HG03439 (cell line): Measurements from ENCODE around the gene AGAP5.
"Not testable (repeated sequence)": the region's sequence is repeated elsewhere in the genome, so short reads cannot be mapped to it uniquely, and the experiment has no call there.

Experiments used
- ATAC-seq: cut with Tn5 transposase; IDR thresholded peaks from one replicate; pipeline ENCODE4 v1.9.1; 2021; ENCODE audit warnings: mild to moderate bottlenecking, moderate library complexity; ENCODE audit not compliant: unreplicated experiment

The AGAP5 gene

DNA sequence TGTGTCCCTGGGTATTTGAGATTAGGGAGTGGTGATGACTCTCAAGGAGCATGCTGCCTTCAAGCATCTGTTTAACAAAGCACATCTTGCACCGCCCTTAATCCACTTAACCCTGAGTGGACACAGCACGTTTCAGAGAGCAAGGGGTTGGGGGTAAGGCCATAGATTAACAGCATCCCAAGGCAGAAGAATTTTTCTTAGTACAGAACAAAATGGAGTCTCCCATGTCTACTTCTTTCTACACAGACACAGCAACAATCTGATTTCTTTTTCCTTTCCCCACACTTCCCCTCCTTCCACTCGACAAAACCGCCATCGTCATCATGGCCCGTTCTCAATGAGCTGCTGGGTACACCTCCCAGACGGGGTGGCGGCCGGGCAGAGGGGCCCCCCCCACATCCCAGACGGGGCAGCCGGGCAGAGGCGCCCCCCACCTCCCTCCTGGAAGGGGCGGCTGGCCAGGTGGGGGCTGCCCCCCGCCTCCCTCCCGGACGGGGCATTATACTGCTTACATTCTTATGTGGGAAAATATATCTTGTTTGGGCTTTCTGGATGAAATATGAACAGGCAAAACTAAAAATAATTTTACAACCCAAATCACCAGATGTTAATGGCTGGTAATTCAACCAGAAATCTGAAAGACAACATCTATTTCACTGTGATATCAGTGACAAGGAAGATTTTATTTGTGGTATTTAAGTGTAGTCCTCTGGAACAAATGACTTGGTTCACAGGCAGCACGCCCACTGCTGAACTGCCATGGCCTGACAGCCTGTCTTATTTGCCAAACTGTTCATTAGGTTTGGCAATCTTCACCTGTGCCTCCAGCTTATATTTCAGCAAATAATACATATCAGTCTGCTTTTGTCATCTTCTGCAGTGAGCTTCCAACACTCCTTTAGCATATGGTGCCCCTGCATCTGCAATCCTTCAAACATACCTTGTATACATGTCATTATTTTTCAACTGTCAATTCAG, 17.6 kb upstream of the AGAP5 start:
- ATAC-seq = not testable (repeated sequence)

GRCh38 chr10:73714483-73714882, 16.6 kb upstream of the AGAP5 start:
- ATAC-seq = not testable (repeated sequence)

- not testable (repeated sequence) for ATAC-seq
These were observed 16.0 kb upstream of the AGAP5 start for GRCh38 chr10:73713912-73714311.

DNA sequence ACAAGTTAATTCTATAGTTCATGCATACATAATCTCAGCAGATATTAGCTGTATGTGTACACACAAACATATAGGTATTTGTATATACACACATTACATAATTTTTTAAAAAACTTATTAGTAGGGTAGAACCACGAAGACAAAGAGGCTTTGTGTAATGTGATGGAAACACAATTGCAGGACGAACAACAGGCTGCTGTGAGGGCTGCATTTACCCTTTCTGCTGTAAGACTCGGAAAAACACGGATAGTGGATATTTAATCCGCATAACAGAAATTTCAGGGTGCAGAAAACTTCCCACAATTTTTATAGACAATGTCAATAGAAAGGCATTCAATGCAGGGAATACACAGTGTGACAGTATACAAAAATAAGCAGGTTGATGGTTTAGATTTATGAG, 13.8 kb upstream of the AGAP5 start:
- ATAC-seq = not testable (repeated sequence)

DNA sequence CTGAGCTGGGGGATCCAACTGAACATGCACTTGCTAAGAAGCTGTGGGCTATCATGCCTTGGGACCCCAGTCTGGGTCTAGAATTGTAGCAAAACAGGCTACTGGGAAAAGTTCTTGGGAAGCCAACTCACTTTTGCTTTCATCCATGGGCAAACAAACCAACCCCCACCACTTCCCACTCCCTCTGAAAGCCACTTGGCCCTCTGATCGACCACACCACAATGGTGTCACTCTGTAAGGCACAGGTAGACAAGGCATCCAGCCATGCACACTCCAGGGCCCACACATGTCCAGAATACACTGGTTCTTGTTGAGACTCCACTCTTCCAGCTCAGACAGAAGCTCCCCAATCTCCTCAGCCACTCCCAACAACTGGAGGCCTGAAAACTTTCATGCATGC, 10.2 kb upstream of the AGAP5 start:
- ATAC-seq = not testable (repeated sequence)

- not testable (repeated sequence) for ATAC-seq
These were observed 9.7 kb upstream of the AGAP5 start for GRCh38 chr10:73707628-73708027.

DNA sequence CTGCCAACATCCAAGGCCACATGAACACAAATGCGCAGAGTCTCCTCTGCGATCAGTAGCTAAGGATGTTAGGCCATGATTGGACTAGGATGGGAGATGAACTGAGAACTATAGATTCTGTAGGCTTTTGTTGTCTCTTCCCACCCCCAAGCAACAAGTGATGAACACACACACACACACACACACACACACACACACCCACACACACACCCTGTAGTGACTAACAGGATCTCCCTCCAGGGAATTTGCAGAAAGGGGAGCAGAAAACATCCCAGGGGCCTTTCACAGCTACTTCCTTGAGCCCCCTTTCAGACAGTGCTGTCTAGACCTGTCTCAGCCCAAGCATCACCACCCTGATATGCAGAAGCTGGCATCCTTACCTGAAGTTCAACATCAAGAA, 8.6 kb upstream of the AGAP5 start:
- not testable (repeated sequence) for ATAC-seq

GRCh38 chr10:73705506-73706072, 7.7 kb upstream of the AGAP5 start:
- ATAC-seq = not testable (repeated sequence)

DNA sequence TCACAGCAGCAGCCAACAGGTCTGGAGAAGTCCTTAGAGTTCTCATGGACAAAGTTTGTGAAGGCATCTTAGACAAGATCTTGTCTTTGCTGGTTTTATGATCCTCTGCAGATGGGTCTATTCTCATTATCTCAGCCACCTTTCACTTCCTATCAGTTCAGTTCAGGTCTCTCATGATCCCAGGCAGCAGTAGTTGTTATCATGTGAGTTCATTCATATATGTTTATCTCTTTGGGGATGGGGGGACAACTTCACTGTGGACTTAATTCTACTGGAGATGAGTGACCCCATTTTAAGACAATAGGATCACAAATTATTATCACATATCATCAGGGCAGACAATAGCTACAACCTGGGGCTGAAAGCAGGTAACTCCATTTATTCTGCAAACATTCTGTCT, 6.0 kb upstream of the AGAP5 start:
- ATAC-seq = not testable (repeated sequence)

GRCh38 chr10:73698819-73699218, 910 bp upstream of the AGAP5 start:
- not testable (repeated sequence) for ATAC-seq

- ATAC-seq = not testable (repeated sequence)
These were observed 2.6 kb downstream of the AGAP5 start for GRCh38 chr10:73695302-73695701.

DNA sequence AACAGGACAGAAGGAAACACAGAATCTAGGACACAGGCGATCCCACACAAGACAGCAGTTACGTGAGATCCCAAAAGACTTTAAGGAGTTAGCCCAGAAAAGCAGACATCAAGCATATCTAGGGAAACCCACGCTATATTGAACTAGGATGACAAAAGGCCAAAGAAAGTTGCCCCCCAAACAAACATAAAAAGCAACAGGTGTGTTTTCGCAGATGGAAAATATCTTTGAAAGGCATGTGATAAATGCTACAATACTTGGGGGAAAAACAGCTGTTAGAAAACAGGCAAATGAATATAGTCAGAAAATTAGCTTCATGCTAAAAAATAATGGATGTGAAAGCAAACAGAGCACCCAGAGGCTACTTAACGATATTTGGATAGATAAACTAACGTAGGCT, 7.2 kb downstream of the AGAP5 start:
- not testable (repeated sequence) for ATAC-seq

DNA sequence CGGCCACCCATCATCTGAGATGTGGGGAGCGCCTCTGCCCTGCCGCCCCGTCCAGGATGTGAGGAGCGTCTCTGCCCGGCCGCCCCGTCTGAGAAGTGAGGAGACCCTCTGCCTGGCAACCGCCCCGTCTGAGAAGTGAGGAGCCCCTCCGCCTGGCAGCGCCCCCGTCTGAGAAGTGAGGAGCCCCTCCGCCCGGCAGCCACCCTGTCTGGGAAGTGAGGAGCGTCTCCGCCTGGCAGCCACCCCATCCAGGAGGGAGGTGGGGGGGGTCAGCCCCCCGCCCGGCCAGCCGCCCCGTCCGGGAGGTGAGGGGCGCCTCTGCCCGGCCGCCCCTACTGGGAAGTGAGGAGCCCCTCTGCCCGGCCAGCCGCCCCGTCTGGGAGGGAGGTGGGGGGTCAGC, 8.3 kb downstream of the AGAP5 start:
- not testable (repeated sequence) for ATAC-seq

DNA sequence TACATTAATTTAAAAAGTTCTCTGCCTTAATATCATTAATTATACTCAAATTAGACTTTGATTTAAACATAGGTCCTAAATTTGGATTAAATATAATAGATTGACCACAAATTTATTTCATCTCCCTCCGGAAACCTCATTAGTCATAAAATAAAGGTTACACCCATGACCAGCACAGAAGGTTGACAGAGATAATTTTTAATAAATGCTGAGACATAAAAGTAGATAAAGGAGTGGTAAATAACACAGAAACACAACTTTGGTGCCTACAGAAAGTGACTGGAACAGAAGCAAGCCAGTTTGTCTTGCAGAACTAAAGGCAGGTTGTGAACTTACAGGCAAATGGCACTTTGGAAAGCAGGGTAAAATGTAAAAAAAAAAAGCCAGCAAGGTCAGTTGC, 10.3 kb downstream of the AGAP5 start:
- ATAC-seq = not testable (repeated sequence)

GRCh38 chr10:73674546-73674945, 23.4 kb downstream of the AGAP5 start:
- not testable (repeated sequence) for ATAC-seq

DNA sequence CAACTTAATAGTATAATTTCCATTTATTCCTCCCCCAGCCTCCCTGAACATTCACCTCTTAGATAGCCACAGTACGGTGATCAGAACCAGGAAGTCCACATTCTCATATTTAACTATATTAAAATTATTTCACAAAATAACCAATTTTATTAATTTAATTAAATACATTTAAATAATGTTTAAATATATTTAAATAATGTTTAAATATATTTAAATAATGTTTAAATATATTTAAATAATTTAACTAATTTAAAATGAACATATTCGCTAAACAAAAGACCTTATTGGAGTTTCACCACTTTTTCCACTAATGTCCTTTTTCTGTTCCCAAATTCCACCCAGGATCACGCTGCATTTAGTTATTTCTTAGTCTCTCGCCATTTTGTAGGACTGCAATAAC, 29.5 kb downstream of the AGAP5 start:
- not testable (repeated sequence) for ATAC-seq

GRCh38 chr10:73666153-73666809, 31.6 kb downstream of the AGAP5 start:
- not testable (repeated sequence) for ATAC-seq

DNA sequence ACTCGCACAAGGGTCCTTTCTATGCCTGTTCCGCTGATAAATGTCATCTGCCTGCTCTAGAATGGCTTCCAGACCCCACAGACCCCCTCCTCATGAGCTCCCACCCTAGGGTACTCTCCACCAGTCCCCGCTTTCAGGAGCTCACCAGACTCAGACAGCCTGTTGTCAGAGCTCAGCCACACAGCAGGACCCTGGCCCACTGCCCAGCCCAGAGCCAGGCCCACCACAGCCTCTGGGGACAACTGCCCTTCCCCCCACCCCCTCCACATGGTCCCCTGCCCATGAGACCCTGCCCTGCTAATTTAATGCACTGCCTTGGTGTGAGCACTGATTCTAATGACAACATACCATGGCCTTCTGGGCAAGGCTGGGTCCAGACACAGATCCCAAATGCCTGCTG, 32.3 kb downstream of the AGAP5 start:
- not testable (repeated sequence) for ATAC-seq

DNA sequence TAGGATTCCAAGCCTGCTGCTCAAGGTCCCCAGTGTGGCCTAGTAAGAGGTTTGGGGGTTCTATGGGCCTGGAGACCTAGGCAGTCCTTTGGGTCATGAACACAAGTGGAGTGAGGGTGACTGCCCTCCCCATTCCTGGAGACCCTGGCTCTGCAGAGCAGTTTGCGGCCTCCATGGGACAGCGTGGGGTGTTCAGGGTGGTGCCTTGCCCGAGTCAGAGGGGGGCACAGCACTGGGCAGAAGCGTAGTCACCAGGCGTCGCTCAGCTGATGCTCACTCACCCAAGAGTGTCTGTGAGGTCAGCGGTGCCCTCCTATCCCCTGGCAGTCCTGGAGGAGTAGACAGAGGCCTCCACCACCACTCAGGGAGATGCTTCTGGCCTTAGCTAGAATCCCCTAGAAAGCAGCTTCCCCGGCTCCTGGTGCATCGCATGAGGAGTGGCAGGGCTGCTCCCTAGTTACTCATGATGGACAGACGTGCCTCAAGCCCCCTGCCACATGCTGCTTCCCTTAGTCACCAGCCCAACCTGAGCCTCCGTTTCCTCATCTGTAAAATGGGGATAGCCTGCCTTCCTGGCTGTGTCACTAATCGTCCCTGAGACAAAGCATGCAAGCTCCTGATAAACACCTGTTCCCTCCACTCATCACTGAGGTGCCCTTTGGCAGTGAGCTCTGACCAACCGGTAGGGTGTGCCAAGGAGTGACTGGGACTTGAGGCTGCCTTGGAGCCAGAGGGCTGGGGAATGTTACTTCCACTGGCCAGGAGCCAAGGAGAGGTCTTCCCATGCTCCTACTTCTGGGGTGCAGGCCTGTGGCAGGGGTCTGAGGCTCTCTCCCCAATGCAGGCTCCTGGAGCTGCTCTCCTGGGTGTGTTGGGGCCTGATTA, 33.5 kb downstream of the AGAP5 start:
- ATAC-seq = not testable (repeated sequence)

DNA sequence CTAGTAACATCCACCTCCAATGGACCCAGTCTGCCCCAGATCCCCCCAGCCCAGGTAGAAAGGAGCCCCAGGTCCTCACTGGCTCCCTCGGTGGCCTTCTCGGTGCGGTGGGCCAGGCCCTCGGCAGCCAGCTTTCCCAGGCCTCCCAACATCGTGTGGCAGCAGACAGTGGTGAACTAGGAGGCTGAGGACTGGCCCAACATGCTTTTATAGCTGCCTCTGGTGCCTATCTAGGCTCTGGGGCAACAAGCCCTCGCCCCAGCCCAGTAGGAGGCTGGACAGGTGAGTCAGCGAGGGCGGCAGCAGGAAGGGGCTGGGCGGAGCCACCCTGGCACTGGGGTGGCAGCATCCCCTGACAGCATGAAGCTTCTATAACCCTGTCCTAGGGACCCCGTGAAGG, 34.3 kb downstream of the AGAP5 start:
- ATAC-seq = not testable (repeated sequence)
